ENCODE measurements around the gene ALPI.

ALPI gene

GRCh38 chr2:232465061-232465460, 9.1 kb downstream of the ALPI start:
- DNase-seq: no peak

GRCh38 chr2:232466221-232466620, 10.3 kb downstream of the ALPI start:
- DNase-seq: peak; percentile 29

- no peak for DNase-seq
Observed at GRCh38 chr2:232473467-232473890, 17.5 kb downstream of the ALPI start.

- DNase-seq: no peak
Observed at GRCh38 chr2:232476045-232476444, 20.1 kb downstream of the ALPI start.

GRCh38 chr2:232476791-232477190, 20.8 kb downstream of the ALPI start:
- DNase-seq: no peak

- DNase-seq: no peak
Observed at GRCh38 chr2:232477751-232478510, 22.0 kb downstream of the ALPI start.

GRCh38 chr2:232478571-232479340, 22.8 kb downstream of the ALPI start:
- DNase-seq: no peak

GRCh38 chr2:232479341-232480200, 23.6 kb downstream of the ALPI start:
- DNase-seq: no peak

GRCh38 chr2:232480201-232481190, 24.5 kb downstream of the ALPI start:
- DNase-seq: no peak

- DNase-seq: no peak
Observed at GRCh38 chr2:232481322-232482140, 25.6 kb downstream of the ALPI start.

GRCh38 chr2:232482301-232483238, 26.6 kb downstream of the ALPI start:
- DNase-seq: no peak

GRCh38 chr2:232483311-232483922, 27.5 kb downstream of the ALPI start:
- no peak for DNase-seq

- no peak for DNase-seq
Observed at GRCh38 chr2:232483923-232484627, 28.1 kb downstream of the ALPI start.

GRCh38 chr2:232484628-232485347, 28.8 kb downstream of the ALPI start:
- no peak for DNase-seq

- no peak for DNase-seq
Observed at GRCh38 chr2:232485348-232485756, 29.4 kb downstream of the ALPI start.

GRCh38 chr2:232485757-232486557, 30.0 kb downstream of the ALPI start:
- no peak for DNase-seq
